GM19452 (cell line): Measurements from ENCODE around the gene KLF8.

ENCODE experiments used
- ATAC-seq: cut with Tn5 transposase; IDR thresholded peaks from one replicate; pipeline ENCODE4 v1.9.1; 2021; ENCODE audit not compliant: unreplicated experiment

Gene KLF8

GRCh38 chrX:56308726-56309125 is 76.6 kb downstream of the KLF8 start:
- no peak for ATAC-seq

GRCh38 chrX:56309881-56310280 is 77.7 kb downstream of the KLF8 start:
- ATAC-seq = no peak

- no peak for ATAC-seq
Measured at GRCh38 chrX:56310581-56310980, 78.4 kb downstream of the KLF8 start.

- no peak for ATAC-seq
Measured at GRCh38 chrX:56313308-56313707, 81.2 kb downstream of the KLF8 start.

- ATAC-seq = no peak
Measured at GRCh38 chrX:56314334-56314733, 82.2 kb downstream of the KLF8 start.

GRCh38 chrX:56318076-56318475 is 85.9 kb downstream of the KLF8 start:
- ATAC-seq = no peak

GRCh38 chrX:56319165-56319564 is 87.0 kb downstream of the KLF8 start:
- ATAC-seq = no peak
